LNCAP (cell line): ENCODE data around the gene TMEM258.

Source experiments
- CTCF ChIP-seq: fragments of 450-650 bp; IDR thresholded peaks from 2 replicates; pipeline ENCODE4 v1.5.1; 2017; ENCODE audit warnings: mild to moderate bottlenecking

The TMEM258 gene

DNA sequence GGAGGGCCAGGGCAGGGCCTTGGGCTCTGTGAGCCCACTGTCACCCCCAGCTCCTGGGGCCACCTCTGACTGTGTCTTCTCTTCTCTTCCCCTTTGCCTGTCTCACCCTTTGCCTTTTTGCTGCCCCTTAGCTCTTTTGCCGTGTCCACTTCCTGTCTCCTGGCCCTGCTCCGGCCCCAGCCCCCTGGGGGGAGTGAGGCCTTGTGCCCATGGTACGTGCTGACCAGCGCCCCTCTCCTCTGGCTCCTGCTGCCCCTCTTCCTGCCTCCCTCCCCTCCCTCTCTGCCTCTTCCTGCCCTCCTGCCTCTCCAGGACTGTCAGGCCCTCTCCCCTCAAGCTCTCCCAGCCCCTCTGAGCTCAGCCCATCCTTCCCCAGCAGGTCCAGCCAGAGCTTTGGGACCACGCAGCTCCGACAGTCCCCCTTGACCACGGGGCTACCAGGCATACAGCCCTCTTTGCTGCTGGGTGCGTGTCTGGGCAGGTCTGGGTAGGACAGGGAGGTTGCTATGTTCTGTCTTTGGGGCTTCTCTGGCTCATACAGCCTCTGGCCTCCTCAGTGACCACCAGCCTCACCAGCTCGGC, 11.7 kb downstream of the TMEM258 start:
- no peak for TF ChIP-seq CTCF

- no peak for TF ChIP-seq CTCF
These were observed 12.5 kb downstream of the TMEM258 start for GRCh38 chr11:61779666-61780525.

- TF ChIP-seq CTCF: no peak
These were observed 13.3 kb downstream of the TMEM258 start for GRCh38 chr11:61778920-61779650.

DNA sequence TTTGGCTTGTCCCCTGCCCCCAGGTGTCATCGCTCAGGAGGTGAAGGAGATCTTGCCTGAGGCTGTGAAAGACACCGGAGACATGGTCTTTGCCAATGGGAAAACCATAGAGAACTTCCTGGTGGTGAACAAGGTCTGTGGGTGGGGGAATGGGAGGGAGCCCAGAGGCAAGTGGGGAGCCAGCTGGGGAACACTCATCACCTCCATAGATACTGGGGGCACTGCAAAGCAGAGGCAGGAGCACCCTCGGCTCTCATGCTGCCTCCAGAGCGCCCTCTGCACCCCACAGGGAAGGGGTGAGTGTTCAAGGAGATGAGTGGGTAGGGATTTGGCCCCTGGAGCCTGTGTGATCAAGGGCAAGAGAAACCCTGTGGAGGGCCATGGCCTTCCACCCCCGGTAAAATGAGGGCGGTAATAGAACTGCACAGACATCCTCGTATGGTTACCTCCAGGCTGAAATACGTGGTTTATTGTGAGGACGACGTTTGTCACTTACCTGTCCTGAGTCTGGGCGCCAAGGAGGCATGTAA, 14.0 kb downstream of the TMEM258 start:
- no peak for TF ChIP-seq CTCF

DNA sequence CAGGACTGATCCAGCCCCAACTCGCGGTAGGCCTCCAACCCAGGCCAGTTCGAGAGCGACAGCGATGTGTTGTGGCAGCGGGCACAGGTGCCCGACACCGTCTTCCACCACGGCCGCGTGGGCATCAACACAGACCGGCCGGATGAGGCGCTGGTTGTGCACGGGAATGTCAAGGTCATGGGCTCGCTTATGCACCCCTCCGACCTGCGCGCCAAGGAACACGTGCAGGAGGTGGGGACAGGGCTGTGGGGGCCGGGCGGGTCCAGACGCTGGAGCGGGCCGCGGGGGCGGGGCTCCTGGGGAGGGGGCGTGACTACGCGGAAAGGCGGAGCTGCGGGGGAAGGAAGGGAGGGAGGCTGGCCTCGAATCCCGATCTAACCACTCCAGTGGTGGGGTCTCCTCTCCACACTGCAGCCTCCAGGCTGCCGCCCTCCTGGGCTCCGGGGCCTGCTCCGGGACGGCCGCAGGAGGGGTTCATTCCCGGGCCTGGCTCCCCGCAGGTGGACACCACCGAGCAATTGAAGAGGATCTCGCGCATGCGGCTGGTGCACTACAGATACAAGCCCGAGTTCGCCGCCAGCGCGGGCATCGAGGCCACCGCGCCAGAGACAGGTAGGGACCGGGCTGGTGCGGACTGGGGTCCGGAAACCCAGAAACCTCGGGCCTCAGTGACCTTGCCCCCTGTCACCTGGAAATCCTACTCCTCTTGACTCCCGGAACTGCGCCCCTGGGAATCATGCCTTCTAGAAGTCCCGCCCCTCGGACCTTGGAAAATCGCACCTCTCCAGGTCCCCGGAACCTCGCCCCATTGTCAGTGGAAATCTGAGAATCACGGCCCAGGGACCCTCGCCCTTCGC, 14.9 kb downstream of the TMEM258 start:
- no peak for TF ChIP-seq CTCF

GRCh38 chr11:61776561-61777075, 15.8 kb downstream of the TMEM258 start:
- peak; percentile 79 for TF ChIP-seq CTCF
